Measurements from ENCODE around the gene HSDL1.
A peak's percentile ranks its signal among the peaks of the same experiment; 100 is the strongest.

The HSDL1 gene

DNA sequence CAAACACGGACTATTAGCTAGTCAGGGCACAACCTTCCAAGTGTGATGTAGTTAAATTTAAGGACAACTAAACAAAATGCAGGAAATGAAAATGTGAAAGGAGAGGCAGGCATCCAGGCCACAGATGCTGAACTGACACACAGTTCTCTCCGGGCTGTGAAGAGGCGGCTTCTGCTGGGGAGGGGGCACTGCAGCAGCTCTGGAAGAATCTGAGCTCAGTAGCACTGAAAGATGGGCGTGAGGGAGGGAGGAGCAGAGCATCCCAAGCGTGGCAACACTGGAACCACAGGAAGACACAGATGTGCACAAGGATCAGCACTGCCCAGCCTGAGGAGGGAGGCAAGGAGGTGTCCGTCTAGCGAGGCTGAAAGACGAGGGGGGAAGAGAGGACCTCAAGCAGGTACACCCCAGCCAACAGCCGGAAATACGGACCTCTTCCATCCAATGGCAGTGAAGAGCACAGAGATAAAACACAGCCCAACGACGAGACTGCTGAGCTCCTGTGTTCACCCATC is 39.6 kb downstream of the HSDL1 start:
- no peak for DNase-seq

DNA sequence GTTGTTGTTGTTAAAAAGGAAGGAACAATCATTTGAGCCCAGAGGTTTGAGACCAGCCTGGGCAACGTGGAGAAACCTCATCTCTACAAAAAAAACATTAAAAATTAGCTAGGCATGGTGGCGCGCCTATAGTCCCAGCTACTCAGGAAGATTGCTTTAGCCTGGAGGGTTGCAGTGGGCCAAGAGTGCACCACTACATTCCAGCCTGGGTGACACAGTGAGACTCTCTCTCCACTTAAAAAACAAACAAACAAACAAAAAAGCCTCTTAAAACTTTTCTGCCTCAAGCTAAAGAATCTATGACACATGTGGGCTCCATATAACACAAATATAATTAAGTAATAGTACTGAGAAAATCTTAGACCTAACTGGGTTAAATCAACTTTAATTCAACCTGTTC is 40.7 kb downstream of the HSDL1 start:
- no peak for DNase-seq

DNA sequence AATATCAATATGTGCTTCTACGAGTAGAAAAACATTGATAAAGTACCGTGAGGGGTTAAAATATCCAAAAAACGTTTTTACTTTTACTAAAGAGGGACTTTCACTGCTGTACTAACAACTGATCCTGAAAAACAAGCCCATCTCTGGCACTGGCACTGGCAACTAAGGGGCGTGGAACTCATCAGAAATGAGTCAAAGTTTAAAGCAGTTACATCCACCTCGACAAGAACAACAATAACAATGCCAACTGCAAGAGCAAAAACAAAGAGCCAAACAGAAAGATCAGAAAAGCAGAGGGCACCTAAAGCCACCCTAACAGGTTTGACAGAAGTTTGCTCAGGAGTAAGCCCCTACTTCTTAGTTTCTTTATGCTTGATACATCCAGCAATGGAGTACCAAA is 41.3 kb downstream of the HSDL1 start:
- DNase-seq = no peak

DNA sequence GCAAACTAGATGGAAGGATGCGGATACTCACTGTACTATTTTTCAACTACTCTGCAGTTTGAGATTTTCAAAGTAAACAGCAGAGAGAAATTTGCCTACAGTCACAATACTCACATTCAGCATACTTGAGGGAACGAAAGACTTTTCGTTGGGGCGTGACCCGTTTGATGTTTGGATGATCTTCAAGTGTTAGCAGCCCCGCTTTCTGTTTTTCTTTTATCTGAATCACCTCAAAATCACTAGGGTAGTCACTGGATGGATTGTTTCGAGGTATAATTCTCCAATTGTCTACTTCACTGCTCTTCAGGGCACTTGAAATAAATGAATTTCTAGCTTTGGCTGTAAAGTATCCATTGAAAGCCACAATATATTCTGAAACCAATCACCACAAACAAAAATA is 46.0 kb downstream of the HSDL1 start:
- DNase-seq = no peak

DNA sequence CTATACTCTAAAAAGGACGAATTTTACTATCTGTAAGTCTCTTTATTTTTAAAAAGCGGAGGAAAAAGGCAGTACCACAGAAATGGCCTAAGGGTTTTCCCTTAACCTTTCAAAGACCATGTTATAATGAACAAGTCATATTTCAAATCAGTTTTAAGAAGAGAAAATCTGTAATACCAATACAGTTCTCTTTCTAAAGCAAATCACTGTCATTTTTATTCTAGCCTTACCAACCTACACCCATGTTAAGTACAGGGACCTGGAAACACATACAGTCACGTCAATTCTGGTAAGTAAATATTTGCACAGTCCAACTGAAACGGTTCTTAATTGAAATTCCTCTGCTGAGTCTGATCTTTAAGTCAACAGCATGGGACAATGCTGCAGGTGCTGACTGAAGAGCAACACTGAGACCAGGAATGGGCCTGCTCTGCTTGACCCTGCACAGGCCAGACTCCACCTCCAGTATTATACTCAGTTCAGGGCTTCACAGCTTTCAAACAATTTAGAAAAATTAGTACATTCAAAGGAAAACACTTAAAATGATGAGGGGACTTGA is 48.5 kb downstream of the HSDL1 start:
- DNase-seq = no peak

DNA sequence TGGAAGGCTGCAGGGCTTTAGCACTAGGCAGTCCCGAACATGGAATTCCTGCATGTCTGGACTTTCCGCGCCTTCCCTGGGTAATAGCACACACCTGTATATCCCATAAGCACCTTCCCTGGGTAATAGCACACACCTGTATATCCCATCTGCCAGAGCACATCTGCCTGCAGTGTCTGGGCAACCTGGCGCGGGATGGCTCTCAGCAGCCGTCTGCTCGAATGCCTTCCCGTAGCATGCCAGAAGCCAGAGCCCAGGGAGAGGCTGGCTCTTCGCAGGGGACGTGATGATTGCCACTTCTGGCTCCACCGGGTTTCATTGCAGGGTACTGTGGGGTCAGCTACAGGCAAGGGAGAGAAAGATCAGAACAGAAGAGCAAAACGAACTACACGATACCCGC is 49.5 kb downstream of the HSDL1 start:
- DNase-seq = no peak

DNA sequence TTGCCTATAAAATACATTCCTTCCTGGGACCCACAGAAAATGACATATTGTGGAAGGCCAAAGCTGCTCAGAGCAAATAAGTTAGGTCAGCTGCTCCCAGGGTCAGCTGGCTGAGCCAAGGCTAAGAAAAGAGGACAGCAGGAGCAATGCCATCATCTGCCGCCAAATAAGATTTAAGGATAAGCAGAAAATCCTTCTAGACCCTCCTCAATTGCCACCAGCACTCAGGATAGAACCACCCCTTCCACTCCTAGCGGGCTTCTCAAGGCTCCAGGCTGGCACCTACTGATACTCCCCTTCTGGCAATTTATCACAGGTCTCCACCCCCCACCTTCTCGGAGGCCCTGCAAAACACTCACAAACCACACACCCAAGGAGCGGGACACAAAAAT is 51.1 kb downstream of the HSDL1 start:
- DNase-seq = no peak

DNA sequence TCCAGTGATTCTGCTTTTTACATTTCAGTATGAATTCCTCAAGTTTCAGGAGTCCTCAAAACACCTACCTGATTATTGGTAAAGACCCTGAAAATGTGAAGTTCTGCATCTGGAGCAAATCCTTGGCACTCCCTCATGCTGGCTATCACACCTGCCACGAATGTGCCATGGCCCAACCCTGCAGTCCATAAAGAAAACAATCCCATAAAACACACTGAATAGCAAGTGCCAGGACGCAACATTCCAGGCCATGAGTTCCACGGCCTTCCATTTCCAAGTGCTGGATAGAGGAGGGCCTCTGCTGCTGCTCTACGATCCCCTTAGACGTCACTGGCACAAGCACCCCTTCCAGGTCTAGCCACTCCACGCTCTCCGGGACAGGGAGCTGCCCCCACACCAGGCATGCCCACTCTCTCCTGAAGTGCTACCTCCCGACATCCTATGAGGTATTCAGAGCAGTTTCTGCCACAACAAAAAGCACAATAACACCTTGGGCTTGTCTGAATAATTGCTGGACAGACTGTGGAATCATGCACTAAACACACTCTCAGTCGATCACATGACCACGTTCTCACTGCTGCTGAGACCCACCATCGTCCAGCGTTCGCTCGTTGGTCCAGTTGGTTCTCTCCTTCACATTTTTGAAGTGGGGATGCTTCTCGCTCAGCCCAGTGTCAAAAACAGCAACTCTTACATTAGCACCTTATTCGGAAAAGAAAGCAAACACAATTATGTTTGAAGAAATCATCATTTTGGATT is 51.7 kb downstream of the HSDL1 start:
- no peak for DNase-seq

DNA sequence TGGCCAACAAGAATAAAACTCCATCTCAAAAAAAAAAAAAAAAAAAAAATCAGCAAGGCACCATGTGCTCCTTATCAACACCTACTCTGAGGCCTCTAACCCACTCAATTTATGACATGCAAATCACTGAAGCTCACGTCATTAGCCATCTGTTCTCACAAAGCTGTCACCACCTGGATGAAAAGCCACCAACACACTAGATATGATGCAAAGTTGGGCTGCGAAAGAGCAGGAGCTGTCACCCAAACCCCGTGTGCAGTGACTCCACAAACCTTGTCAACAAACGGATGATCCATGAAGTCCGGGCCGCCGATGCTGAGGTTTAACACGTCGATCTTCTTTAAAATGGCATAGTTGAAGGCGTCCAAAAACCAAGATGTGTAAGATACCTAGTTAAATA is 53.5 kb downstream of the HSDL1 start:
- no peak for DNase-seq

DNA sequence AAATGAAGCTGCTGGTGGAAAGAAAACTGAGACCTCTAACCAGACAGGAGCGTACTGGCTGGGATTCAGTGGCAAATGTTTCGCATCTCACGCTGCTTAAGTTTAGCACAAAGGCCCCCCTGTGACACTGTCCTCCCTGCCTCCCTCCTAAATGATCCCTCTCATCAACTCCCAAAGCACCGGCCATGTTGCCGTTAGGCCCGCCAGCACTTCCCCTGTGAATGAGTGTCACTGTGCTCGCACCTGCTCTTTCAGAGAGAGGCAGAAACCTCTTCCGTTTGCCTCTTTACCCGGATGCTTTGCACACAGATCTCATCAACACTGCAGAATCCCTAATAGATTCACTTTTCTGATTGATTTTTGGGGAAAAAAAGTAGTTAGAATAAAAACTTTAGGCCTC is 54.8 kb downstream of the HSDL1 start:
- no peak for DNase-seq

DNA sequence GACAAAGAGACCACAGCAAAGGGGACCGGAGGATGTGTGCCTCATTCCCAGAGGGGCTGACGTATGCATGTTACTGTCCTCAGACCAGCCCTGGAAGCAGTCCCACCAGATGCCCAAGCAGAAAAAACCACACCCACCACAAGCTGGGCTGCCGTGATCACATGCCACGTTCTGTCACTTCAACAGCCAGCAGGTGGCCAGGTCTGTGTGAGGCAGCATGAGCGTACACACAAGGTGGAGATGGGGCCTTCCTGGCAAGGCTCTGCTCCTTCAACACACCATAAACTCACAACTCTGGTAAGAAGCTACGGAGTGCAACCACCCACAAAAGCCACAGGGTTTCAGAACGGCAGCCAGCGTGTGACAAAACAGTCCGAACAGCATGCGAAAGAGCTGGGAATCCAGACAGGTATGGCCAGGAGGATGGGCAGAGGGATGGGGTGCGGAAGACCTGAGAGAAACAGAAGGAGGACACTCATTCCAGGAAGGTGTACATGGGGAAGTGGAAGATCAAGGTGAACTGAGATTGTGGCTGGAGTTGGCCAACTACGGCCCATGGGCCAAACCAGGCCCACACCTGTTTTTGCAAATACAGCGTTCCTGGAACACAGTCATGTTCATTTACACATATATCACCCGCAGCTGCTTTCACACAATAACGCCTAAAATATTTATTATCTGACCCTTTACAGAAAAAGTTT is 56.1 kb downstream of the HSDL1 start:
- DNase-seq = no peak

DNA sequence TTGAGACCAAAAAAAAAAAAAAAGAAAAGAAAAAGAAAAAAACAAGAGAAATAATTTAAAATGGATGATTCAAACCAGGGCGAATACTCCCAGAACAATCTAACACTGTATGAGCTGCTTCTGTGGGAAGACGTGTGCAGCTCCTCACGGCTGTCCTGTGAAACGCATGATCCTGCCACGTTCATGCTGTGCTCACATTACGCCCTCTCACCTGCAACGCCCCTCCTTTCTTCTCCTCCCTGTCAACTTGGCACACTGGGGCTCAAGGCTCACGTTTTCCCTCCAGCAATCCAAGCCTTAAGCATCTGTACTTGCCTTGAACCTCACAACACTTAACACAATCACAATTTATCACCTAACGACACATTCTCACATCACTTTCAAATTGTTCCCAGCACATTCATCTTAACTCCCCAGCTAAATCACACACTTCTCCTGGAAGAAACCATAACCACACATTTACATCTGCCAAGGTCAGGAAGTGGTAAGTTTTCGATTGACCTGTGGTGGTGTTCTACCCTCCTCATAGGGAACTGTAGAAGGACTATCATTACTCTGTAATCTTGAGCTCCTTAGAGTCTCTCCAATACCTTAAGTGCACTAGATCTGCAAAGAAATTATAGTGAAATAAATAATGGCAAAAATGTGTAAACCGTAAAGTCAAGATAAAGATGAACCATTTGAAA is 57.4 kb downstream of the HSDL1 start:
- DNase-seq = no peak

DNA sequence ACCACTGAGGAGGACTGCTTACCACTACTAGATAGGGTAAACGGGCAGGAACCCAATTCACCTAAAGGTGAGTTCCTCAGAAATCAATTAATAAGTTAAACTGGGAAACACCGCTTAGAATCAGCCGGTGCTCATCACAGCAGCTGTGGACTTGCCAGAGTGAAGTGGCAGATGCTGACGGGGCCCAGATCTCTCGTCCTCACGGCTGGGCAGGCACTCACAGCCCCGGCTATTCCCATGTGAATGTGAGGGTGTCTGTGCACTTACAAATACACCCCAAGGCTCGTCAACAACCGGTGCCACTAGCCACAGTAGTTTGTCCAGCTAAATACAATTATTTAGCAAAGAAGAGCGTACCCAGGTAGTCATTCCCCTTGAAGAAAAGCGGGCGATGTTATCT is 58.0 kb downstream of the HSDL1 start:
- DNase-seq = no peak

DNA sequence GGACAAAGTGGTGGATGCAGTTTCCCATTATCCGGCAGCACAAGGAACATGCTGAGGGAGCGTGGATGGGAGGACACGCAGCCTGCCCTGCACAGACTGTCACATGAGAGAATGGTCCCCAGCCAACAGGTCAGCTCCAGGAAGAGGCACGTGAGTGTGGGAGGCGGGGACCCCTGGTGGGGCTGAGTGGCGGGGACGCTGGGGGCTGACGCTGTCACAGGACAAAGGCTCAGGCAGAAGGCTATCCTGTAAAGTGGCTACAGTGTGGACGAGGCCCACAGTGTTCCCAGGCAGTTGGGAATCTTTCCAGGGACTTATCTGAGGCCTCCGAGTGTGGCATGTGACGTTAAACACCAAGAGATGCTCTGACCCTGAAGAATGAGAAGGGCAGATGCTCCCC is 58.6 kb downstream of the HSDL1 start:
- DNase-seq = no peak

DNA sequence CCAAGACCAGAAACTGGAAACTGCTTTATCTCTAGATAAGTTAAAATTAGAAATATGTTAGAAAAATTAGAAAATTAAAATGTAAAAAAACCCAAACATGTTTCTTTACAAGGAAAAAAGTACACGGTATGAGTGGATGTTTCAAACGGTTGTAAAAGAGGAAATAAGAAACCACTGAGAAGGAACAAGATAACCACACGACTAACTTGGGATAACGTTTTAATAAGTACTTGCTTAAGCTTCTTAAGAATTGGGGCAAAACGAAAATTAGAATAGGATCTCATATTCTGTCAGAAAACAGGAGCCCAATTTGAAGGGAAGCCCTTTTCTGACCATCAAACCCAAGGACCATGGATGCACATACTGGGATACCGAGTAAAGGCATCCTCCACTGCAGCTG is 59.2 kb downstream of the HSDL1 start:
- peak; percentile 63 for DNase-seq

DNA sequence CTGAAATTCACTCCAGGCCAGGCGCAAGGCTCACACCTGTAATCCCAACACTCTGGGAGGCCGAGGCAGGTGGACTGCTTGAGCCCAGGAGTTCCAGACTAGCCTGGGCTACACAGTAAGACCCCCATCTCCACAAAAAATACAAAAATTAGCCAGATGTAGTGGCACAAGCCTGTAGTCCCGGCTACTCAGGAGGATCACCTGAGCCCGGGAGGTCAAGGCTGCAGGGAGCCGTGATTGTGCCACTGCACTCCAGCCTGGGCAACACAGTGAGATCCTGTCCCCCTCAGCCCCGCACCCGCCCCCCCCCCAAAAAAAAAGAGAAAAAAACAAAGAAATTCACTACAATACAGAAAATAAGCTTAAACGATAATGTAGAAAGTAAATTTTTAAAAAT is 59.7 kb downstream of the HSDL1 start:
- no peak for DNase-seq

DNA sequence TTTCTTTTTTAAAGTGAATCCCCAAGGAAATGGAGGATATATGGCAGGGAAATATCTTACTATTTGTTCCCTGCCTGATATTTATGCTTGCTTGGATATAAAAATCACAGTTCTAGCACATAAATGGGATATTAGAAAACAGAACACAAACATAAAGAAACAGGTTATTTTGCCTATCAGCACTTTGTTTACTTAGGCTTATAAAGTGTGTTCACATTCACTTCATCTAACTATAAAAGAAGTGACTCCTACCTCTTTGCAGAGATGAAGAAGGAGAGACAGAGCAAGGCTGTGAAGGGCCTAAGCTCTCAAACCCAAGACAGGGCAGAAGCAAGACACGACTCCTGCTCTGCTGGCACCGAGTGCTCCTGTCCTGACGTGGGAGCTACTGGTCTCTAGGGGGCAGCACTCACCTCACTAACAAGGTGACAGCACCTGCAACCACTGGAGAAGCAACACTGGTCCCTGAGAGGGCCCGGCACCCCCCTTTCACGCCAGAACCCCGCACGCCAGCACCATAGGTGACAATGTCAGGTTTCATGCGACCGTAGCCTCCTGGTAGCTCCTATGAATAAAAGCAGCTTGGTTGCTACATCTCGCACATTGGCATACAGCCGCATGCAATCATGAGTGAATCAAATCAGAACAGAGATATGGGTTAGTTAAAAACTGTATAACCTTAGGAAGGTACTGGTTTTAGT is 60.3 kb downstream of the HSDL1 start:
- peak; percentile 44 for DNase-seq

DNA sequence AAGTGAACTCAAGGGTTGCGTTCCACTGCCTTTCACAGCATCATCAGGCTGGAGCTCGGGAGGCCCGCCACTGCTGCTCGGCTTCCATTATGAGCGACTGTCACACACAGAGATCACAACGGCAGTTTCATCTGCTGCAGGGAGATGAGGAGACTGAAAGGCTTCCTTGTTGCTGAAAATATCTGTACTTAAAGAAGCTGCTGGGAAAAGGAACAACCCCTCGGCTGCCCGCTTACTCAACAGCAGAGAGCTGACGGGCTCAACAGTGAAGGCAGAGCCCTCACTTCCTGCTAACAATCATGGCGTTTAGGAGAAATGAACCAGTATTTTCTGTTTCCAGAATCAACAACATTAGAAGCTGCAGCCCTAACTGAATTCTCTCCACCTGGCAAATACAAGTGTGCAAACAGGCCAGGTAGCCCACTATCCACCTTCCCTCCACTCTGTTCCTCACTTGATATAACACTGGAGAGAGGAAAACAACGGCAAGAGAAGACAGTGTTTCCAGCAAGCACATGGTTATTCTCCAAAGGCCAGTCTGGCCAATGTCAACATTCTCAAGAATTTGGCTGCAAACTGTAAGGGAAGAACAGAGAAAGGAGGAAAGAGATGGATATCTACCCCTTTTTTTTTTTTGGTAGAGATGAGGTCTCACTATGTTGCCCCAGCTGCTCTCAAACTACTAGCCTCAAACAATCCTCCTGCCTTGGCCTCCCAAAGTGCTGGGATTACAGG is 62.0 kb downstream of the HSDL1 start:
- DNase-seq = peak; percentile 70

DNA sequence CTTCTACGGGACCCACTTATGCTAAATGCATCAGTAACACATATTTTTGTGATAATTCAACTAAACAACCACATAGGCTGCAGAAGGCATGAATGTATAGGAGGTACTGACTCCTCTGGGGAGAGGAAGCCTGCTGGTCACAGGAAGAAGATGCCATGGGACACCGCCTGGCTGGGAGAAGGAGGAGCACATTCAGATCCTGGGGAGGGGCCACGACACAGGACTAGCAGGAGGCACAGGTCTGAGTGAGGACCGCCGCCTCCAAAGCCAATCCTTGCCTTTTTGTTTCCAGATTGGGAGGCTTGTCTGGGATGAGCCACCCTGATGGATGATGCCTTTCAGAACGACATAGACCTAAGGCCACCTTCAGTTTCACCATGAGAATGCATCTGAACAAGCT is 62.9 kb downstream of the HSDL1 start:
- peak; percentile 14 for DNase-seq

DNA sequence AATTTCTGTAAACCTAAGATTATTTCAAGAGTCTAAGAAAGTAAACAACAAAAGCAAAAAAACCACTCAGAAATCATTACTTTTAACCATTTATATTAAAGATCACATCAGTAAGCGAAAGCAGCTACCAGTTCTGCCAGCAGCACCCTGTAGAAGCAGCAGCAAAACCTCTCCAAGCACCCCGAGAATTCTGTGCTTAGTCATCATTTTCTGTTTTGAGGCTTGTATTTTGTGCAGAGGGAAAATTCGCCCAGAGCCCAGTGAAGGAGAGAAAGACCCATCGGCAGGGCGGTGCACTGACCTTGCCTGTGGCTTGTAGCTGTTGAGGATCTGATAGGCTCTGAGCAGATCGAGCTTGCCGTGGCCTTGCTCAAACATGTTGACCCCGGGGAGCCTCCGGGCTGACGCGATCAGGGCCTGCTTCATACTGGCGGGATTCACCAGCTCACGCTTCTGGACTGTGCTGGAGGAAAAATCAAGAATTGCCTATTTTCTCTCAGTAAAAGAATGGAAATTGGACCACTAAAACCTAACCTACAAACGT is 63.5 kb downstream of the HSDL1 start:
- DNase-seq = no peak

DNA sequence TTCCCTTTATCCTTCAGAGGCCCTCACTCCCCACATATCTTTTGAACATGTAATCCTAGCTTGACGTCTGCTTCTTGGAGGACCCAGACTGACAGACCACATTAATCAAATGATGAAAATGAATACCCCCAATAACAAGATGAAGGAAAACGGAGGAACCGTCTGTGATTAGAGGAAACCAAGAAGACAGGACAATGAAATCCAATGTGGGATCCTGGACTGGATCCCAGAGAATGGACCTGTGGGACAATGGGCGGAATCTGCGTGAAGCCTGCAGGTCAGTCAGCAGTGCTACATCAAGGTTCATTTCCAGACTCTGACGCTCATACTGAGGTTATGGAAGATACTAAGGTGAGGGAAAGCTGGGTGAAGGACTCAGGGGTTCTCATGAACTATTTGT is 64.2 kb downstream of the HSDL1 start:
- DNase-seq = no peak

DNA sequence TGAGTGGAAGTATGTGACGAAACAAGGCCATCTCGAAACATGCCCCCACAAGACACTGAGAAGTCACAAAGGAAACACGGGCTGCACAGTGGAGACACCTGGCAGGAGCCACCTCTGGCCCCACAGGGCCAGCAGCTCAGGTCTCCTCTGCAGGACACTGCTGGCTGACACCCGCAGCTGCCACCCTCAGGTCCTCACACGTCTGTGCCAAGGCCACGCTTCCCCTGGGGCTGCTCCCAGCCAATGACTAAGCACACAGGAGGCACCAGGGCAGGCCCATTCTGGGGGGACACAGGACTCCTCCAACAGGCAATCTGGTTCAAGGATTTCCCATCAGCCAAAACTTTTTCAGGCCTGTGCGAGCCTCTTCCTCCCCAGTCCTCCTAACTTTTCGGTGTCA is 64.6 kb downstream of the HSDL1 start:
- DNase-seq = no peak
